Activated CD4-positive, alpha-beta memory T cell treated with anti-CD3 and anti-CD28 coated beads for 36 hours (primary cell): ENCODE data around the gene OR51V1. TPM values are rescaled to one million over a fixed set of nuclear protein-coding genes. Genes with fewer than 3 reads are reported as not detected.

Experiments used
- CTCF ChIA-PET: fragments of 350-600 bp; sonication (Branson Sonifier 250); formaldehyde crosslinking; loops from one replicate; lab custom pipeline; 2021; ENCODE audit warnings: antibody characterized with exemption, inconsistent platforms; lab: Charles Lee
- POLR2A ChIA-PET: fragments of 350-600 bp; sonication (Branson Sonifier 250); formaldehyde crosslinking; loops from one replicate; lab custom pipeline; 2021; ENCODE audit warnings: antibody characterized with exemption; lab: Charles Lee
- DNase-seq: peaks from one replicate; pipeline ENCODE4 v3.0.0-alpha.2; 2020
- H3K27ac Mint-ChIP-seq: one replicate; pipeline ENCODE4 v1.8.0; 2021; ENCODE audit warnings: mixed read lengths
- H3K27me3 Mint-ChIP-seq: one replicate; pipeline ENCODE4 v1.8.0; 2021; ENCODE audit warnings: mixed read lengths
- H3K36me3 Mint-ChIP-seq: one replicate; pipeline ENCODE4 v1.8.0; 2021; ENCODE audit warnings: mixed read lengths
- H3K4me1 Mint-ChIP-seq: one replicate; pipeline ENCODE4 v1.8.0; 2021; ENCODE audit warnings: low read depth, mixed read lengths
- H3K4me3 Mint-ChIP-seq: one replicate; pipeline ENCODE4 v1.8.0; 2021; ENCODE audit warnings: mild to moderate bottlenecking, mixed read lengths
- H3K9me3 Mint-ChIP-seq: one replicate; pipeline ENCODE4 v1.8.0; 2021; ENCODE audit warnings: mixed read lengths
- intact Hi-C: fragments of 100-400 bp; cut with micrococcal nuclease; formaldehyde crosslinking; loops from one replicate; pipeline ENCODE4 v1.15.1; 2023
- total RNA-seq, 2 experiments: library from RNA; stranded (reverse); gene quantifications; one replicate each; pipeline ENCODE4 v1.2.3, GENCODE V29; 2021

OR51V1 gene
- total RNA-seq, 2 experiments from 2014 or later = not detected

DNA sequence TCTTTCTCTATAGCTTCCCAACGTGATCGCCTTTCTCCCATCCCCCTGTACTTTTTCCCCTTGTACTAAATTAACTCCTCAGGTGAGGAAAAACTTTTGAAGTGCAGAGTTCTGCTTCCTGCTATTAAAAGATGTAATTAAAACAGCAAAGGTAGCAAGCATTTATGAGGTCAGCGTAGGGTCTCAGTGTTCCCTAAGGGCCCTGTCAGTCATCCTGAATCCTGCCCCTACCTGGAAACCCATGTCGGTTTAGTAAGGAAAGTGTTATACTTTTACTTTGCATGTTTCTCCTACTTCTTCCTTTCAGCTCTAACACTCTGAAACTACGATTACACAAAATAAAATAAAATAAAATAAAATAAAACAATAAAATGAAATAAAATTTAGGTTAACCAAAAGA, 27.6 kb upstream of the OR51V1 start:
- H3K4me3 Mint-ChIP-seq = no peak overlapping the region
- POLR2A ChIA-PET = no interaction called here
- DNase-seq = no peak
- no peaks in the 10 kb centered on the region for H3K36me3 Mint-ChIP-seq
- CTCF ChIA-PET = interaction anchor here (0.6 kb wide), 1 partner anchor 121 kb away, joined by 3 read pairs; no protein-coding TSS in a partner anchor
- H3K27ac Mint-ChIP-seq = no peak overlapping the region
- intact Hi-C loops = no loop called here
- no peaks in the 10 kb centered on the region for H3K27me3 Mint-ChIP-seq
- H3K4me1 Mint-ChIP-seq = no peaks in the 10 kb centered on the region
- no peaks in the 10 kb centered on the region for H3K9me3 Mint-ChIP-seq

DNA sequence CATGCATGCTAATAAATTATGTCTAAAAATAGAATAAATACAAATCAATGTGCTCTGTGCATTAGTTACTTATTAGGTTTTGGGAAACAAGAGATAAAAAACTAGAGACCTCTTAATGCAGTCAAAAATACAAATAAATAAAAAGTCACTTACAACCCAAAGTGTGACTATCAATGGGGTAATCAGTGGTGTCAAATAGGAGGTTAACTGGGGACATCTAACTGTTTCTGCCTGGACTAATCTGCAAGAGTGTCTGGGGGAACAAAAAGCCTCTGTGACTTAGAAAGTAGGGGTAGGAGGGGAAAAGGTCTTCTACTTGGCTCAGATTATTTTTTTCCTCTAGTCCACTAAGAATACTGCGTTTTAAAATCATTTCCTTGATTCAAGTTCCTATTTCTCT, 27.2 kb upstream of the OR51V1 start:
- DNase-seq = no peak
- ChIA-PET CTCF (interaction anchor here (0.6 kb wide), 1 partner anchor 121 kb away, joined by 3 read pairs; no protein-coding TSS in a partner anchor), POLR2A (no interaction called here)

GRCh38 chr11:5226732-5227310, 26.3 kb upstream of the OR51V1 start, which contains the start of gene HBB:
Gene HBB (minus strand): TSS chr11:5227071. CDS start chr11:5227021, 50 bp downstream.
- Mint-ChIP-seq H3K4me1 (no peaks in the 10 kb centered on the region), H3K27me3 (no peaks in the 10 kb centered on the region), H3K27ac (no peak within 1 kb of the TSS), H3K9me3 (no peaks in the 10 kb centered on the region), H3K36me3 (no peaks in the 10 kb centered on the region), H3K4me3 (no peak within 1 kb of the TSS)
- ChIA-PET POLR2A (no interaction called here), CTCF (no interaction called here)
- intact Hi-C loops = no loop called here
- DNase-seq = no peak

More for the DNA sequence above, 27.2 kb upstream of the OR51V1 start:
- intact Hi-C loops = no loop called here
- no peaks in the 10 kb centered on the region for H3K4me1 Mint-ChIP-seq
- H3K9me3 Mint-ChIP-seq = no peaks in the 10 kb centered on the region
- no peaks in the 10 kb centered on the region for H3K27me3 Mint-ChIP-seq
- H3K36me3 Mint-ChIP-seq = no peaks in the 10 kb centered on the region
- H3K27ac Mint-ChIP-seq = no peak overlapping the region
- H3K4me3 Mint-ChIP-seq = no peak overlapping the region

DNA sequence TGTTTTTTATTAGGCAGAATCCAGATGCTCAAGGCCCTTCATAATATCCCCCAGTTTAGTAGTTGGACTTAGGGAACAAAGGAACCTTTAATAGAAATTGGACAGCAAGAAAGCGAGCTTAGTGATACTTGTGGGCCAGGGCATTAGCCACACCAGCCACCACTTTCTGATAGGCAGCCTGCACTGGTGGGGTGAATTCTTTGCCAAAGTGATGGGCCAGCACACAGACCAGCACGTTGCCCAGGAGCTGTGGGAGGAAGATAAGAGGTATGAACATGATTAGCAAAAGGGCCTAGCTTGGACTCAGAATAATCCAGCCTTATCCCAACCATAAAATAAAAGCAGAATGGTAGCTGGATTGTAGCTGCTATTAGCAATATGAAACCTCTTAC, 25.0 kb upstream of the OR51V1 start:
- POLR2A ChIA-PET = no interaction called here
- no peaks in the 10 kb centered on the region for H3K4me1 Mint-ChIP-seq
- H3K36me3 Mint-ChIP-seq = no peaks in the 10 kb centered on the region
- DNase-seq = no peak
- intact Hi-C loops = no loop called here
- CTCF ChIA-PET = no interaction called here
- H3K4me3 Mint-ChIP-seq = no peak overlapping the region
- H3K27ac Mint-ChIP-seq = no peak overlapping the region
- H3K27me3 Mint-ChIP-seq = no peaks in the 10 kb centered on the region
- H3K9me3 Mint-ChIP-seq = no peaks in the 10 kb centered on the region

- no peaks in the 10 kb centered on the region for H3K27me3 Mint-ChIP-seq
- intact Hi-C loops = no loop called here
- no peaks in the 10 kb centered on the region for H3K4me1 Mint-ChIP-seq
- DNase-seq = no peak
- H3K4me3 Mint-ChIP-seq = no peak overlapping the region
- H3K27ac Mint-ChIP-seq = no peak overlapping the region
- no peaks in the 10 kb centered on the region for H3K9me3 Mint-ChIP-seq
- POLR2A ChIA-PET = no interaction called here
- CTCF ChIA-PET = no interaction called here
- no peaks in the 10 kb centered on the region for H3K36me3 Mint-ChIP-seq
These were observed 24.3 kb upstream of the OR51V1 start for GRCh38 chr11:5224538-5225479.

- DNase-seq = no peak
- H3K27me3 Mint-ChIP-seq = no peaks in the 10 kb centered on the region
- H3K36me3 Mint-ChIP-seq = no peaks in the 10 kb centered on the region
- no peak overlapping the region for H3K27ac Mint-ChIP-seq
- H3K9me3 Mint-ChIP-seq = no peaks in the 10 kb centered on the region
- ChIA-PET POLR2A (no interaction called here), CTCF (no interaction called here)
- intact Hi-C loops = no loop called here
- H3K4me1 Mint-ChIP-seq = no peaks in the 10 kb centered on the region
- no peak overlapping the region for H3K4me3 Mint-ChIP-seq
These were observed 23.2 kb upstream of the OR51V1 start for GRCh38 chr11:5223686-5224085.

DNA sequence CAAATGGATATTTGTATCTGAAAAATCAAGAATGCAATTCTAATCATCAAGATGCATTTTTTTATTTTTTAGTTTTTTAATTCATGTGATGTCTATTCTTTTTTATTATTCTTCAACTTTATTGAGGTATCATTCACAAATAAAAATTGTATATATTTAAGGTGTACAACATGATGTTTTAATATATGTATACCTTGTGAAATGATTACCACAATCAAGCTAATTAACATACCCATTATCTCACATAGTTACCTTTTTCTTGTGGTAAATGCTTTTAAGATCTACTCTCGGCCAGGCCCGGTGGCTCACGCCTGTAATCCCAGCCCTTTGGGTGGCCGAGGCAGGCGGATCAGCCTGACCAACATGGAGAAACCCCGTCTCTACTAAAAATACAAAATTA, 22.7 kb upstream of the OR51V1 start:
- no peaks in the 10 kb centered on the region for H3K9me3 Mint-ChIP-seq
- H3K27me3 Mint-ChIP-seq = no peaks in the 10 kb centered on the region
- intact Hi-C loops = no loop called here
- CTCF ChIA-PET = no interaction called here
- no peak overlapping the region for H3K4me3 Mint-ChIP-seq
- H3K4me1 Mint-ChIP-seq = no peaks in the 10 kb centered on the region
- POLR2A ChIA-PET = no interaction called here
- H3K36me3 Mint-ChIP-seq = no peaks in the 10 kb centered on the region
- no peak for DNase-seq
- no peak overlapping the region for H3K27ac Mint-ChIP-seq

- Mint-ChIP-seq H3K27me3 (no peaks in the 10 kb centered on the region), H3K36me3 (no peaks in the 10 kb centered on the region), H3K4me1 (no peaks in the 10 kb centered on the region), H3K9me3 (no peaks in the 10 kb centered on the region), H3K27ac (no peak overlapping the region), H3K4me3 (no peak overlapping the region)
- DNase-seq = no peak
- POLR2A ChIA-PET = no interaction called here
- intact Hi-C loops = no loop called here
- CTCF ChIA-PET = no interaction called here
These were observed 9.9 kb upstream of the OR51V1 start for GRCh38 chr11:5210376-5210885.

- POLR2A ChIA-PET = no interaction called here
- CTCF ChIA-PET = no interaction called here
- H3K4me1 Mint-ChIP-seq = no peaks in the 10 kb centered on the region
- no peak overlapping the region for H3K27ac Mint-ChIP-seq
- no peak for DNase-seq
- no peaks in the 10 kb centered on the region for H3K27me3 Mint-ChIP-seq
- intact Hi-C loops = no loop called here
- H3K9me3 Mint-ChIP-seq = no peaks in the 10 kb centered on the region
- no peaks in the 10 kb centered on the region for H3K36me3 Mint-ChIP-seq
- no peak overlapping the region for H3K4me3 Mint-ChIP-seq
These were observed 4.3 kb upstream of the OR51V1 start for GRCh38 chr11:5204787-5205186.

DNA sequence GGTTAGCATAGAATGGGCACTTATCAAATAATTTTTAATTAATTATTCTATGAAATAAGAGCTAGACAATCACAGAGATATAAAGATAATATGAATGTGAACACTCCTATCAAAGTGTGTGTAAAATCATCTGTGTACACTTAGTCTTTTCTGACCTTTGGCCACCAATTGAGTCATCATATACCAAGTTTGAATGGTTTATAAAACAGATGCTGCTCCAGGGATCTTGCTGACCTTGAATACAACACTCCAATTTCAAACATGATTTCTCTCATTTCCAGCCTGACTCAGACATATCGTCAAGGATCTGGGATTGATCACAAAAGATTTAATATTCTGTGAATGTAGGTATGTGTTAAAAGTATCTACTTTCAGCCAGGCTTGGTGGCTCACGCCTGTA, 2.9 kb upstream of the OR51V1 start:
- Mint-ChIP-seq H3K27ac (no peak overlapping the region), H3K4me1 (no peaks in the 10 kb centered on the region), H3K4me3 (no peak overlapping the region), H3K36me3 (no peaks in the 10 kb centered on the region), H3K9me3 (no peaks in the 10 kb centered on the region), H3K27me3 (no peaks in the 10 kb centered on the region)
- CTCF ChIA-PET = no interaction called here
- DNase-seq = no peak
- intact Hi-C loops = no loop called here
- POLR2A ChIA-PET = no interaction called here

- no peaks in the 10 kb centered on the region for H3K27me3 Mint-ChIP-seq
- DNase-seq = no peak
- ChIA-PET CTCF (no interaction called here), POLR2A (no interaction called here)
- no peaks in the 10 kb centered on the region for H3K36me3 Mint-ChIP-seq
- no peak overlapping the region for H3K4me3 Mint-ChIP-seq
- intact Hi-C loops = no loop called here
- no peaks in the 10 kb centered on the region for H3K4me1 Mint-ChIP-seq
- no peak overlapping the region for H3K27ac Mint-ChIP-seq
- peaks cover 2% of the 10 kb centered on the region for H3K9me3 Mint-ChIP-seq
These were observed 2.2 kb downstream of the OR51V1 start for GRCh38 chr11:5198285-5198684.

DNA sequence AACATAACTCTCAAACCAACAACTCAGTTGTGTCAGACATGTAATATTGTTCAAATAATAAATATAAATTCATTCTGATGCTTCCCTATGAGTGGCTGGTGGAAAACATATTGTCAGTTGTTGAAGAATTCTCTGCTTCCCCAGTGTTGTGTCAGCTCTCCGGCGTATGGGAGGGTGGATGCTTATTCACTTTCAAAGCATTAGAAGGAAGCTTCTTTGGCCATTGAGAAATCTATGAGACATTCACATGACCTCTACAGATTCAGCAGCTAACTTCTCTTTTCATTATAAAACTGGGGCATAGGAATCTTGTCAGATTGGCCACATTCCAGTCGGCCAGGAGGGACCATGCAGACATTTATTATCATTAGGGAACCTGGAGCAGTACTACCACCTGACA, 2.9 kb downstream of the OR51V1 start:
- Mint-ChIP-seq H3K36me3 (no peaks in the 10 kb centered on the region), H3K4me3 (no peak overlapping the region), H3K27me3 (no peaks in the 10 kb centered on the region), H3K9me3 (peaks cover 2% of the 10 kb centered on the region), H3K4me1 (no peaks in the 10 kb centered on the region), H3K27ac (no peak overlapping the region)
- intact Hi-C loops = no loop called here
- ChIA-PET CTCF (no interaction called here), POLR2A (no interaction called here)
- DNase-seq = no peak
